Measurements from ENCODE around the gene CNTNAP5.

GRCh38 chr2:124571836-124572235, 546.7 kb downstream of the CNTNAP5 start:
- no peak for TF ChIP-seq EZH2 (IDR thresholded peaks at IDR 0.05)
- no peak for TF ChIP-seq POLR2AphosphoS5 (IDR thresholded peaks at IDR 0.05; ENCODE audit: borderline replicate concordance, low read depth, low read length)
